Sigmoid colon (tissue), 7 donors: ENCODE measurements around the gene RHOB. TPM values are rescaled to one million over a fixed set of nuclear protein-coding genes. Genes with fewer than 3 reads are reported as not detected.

Source experiments
- DNase-seq: peaks from one replicate; pipeline ENCODE4 v3.0.0-alpha.2; 2019
- H3K27ac ChIP-seq, 4 donors: fragments of 200-600 bp; sonication (generic); one replicate each; pipeline ENCODE4 v1.5.1; 2016 to 2019; ENCODE audit warnings: mild to moderate bottlenecking in 1 of 4
- H3K27me3 ChIP-seq, 3 donors: fragments of 200-600 bp; sonication (generic); one replicate each; pipeline ENCODE4 v1.5.1; 2019; ENCODE audit warnings: mild to moderate bottlenecking in 1 of 3
- H3K36me3 ChIP-seq, 4 donors: fragments of 200-600 bp; sonication (generic); one replicate each; pipeline ENCODE4 v1.5.1; 2016 to 2019
- H3K4me1 ChIP-seq, 4 donors: fragments of 200-600 bp; sonication (generic); one replicate each; pipeline ENCODE4 v1.5.1; 2017 to 2019
- H3K4me3 ChIP-seq, 4 donors: fragments of 200-600 bp; sonication (generic); one replicate each; pipeline ENCODE4 v1.5.1; 2017 to 2019; ENCODE audit warnings: mild to moderate bottlenecking in 2 of 4, moderate library complexity in 1 of 4
- H3K9me3 ChIP-seq, 4 donors: fragments of 200-600 bp in 3 of 4; sonication (generic) in 3 of 4; one replicate each; pipeline versions ENCODE4 v1.5.1 to v1.6.1; 2013 to 2019
- EP300 ChIP-seq, 4 donors: sonication (generic); formaldehyde crosslinking; IDR thresholded peaks; one replicate each; pipeline ENCODE4 v1.6.1; 2017; ENCODE audit warnings: antibody characterized with exemption in 4 of 4
- POLR2A ChIP-seq, 2 donors: fragments of 450-650 bp; IDR thresholded peaks; one replicate each; pipeline ENCODE4 v1.6.1; 2016; ENCODE audit warnings: antibody characterized with exemption in 2 of 2, mild to moderate bottlenecking in 2 of 2, moderate library complexity in 2 of 2
- POLR2AphosphoS5 ChIP-seq, 4 donors: sonication (generic); formaldehyde crosslinking; IDR thresholded peaks; one replicate each; pipeline ENCODE4 v1.6.1; 2017; ENCODE audit warnings: antibody characterized with exemption in 4 of 4
- WGBS, 2 donors: extraction: QIAGEN DNeasy Blood & Tissue Kit; methylation state at CpG; one replicate each; pipeline ENCODE4 v1.1.7; 2013; 5-methylcytosine and 5-hydroxymethylcytosine counted together
- intact Hi-C: fragments of 100-400 bp; cut with DNase I; formaldehyde crosslinking; loops from one replicate; pipeline ENCODE4 v1.15.1; 2023
- polyA plus RNA-seq, 3 donors: library from polyadenylated mRNA; stranded (reverse); fragments of 200-250 nt; gene quantifications; one replicate each; pipeline ENCODE4 v1.2.3, GENCODE V29; 2013
- total RNA-seq, 4 donors: library from RNA; depleted of rRNA; stranded (reverse); fragments of >200 nt; gene quantifications; one replicate each; pipeline ENCODE4 v1.1.0, GENCODE V29; 2016
- TF ChIP-seq, protein P1 (sequence below), 4 experiments: fragments of 450-650 bp in 3 of 4; fragments of 200-600 bp in 1 of 4; IDR thresholded peaks; one replicate each; pipeline ENCODE4 v1.5.1; 2016 to 2019; ENCODE audit warnings: antibody characterized with exemption in 4 of 4, mild to moderate bottlenecking in 3 of 4, moderate library complexity in 2 of 4
- donor health status: healthy with polysubstance abuse.
- donor health status: Bipolar disorder and iron deficiency.
- donor health status: healthy.

The RHOB gene
- total and polyA plus RNA-seq, 7 donors = 60.6 to 1,323 (median 753) TPM

- H3K27ac ChIP-seq = no peak overlapping the region
- TF ChIP-seq EP300 (IDR thresholded peaks at IDR 0.05) (no peak), POLR2A (IDR thresholded peaks at IDR 0.05) (no peak), POLR2AphosphoS5 (IDR thresholded peaks at IDR 0.05) (no peak)
- TF ChIP-seq, protein P1, sequence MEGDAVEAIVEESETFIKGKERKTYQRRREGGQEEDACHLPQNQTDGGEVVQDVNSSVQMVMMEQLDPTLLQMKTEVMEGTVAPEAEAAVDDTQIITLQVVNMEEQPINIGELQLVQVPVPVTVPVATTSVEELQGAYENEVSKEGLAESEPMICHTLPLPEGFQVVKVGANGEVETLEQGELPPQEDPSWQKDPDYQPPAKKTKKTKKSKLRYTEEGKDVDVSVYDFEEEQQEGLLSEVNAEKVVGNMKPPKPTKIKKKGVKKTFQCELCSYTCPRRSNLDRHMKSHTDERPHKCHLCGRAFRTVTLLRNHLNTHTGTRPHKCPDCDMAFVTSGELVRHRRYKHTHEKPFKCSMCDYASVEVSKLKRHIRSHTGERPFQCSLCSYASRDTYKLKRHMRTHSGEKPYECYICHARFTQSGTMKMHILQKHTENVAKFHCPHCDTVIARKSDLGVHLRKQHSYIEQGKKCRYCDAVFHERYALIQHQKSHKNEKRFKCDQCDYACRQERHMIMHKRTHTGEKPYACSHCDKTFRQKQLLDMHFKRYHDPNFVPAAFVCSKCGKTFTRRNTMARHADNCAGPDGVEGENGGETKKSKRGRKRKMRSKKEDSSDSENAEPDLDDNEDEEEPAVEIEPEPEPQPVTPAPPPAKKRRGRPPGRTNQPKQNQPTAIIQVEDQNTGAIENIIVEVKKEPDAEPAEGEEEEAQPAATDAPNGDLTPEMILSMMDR (IDR thresholded peaks at IDR 0.05) = no peak
- peak; percentile 27 for DNase-seq
- H3K27me3 ChIP-seq = no peaks in the 10 kb centered on the region
- no peaks in the 10 kb centered on the region for H3K9me3 ChIP-seq
- H3K36me3 ChIP-seq = no peaks in the 10 kb centered on the region
- 90 to 95% methylated on average over 4 of the region's 4 CpGs for WGBS, 2 donors
- no peak overlapping the region for H3K4me3 ChIP-seq
- H3K4me1 ChIP-seq = peaks cover 0 to 22% (median 16%) of the 10 kb centered on the region in 4 donors
- intact Hi-C loops = no loop called here
These were observed 24.3 kb downstream of the RHOB start for GRCh38 chr2:20471148-20471547.

DNA sequence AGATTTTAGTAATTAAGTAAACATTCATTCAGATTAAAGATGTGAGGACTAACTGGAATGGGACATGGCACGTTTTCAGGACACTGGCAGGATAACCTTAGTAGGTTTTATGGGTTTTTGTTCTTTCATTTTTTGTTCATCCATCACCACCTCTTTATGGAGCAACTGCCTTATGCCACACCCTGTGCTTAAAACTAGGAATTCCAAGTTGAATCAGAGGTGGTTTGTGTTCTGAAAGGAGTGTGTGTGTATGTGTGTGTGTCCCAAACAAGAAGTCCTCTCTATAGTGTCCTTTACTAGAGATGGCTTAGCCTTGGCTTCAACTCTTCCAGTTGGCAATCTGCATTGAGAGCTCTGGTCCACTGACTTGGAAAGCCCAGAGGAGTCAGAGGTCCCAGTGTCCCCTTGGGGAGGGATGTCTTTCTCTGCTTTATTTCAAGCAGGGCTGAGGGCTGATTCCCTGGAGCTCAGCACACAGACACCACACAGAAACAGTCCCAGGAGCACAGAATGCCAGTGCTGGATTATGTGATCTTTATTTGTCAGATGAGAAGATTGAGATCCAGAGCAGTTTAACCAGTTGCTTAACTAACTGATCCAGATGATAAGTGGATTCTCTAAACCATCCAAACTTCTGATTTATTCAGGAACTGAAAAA lies 25.2 kb downstream of the RHOB start:
- H3K36me3 ChIP-seq = no peaks in the 10 kb centered on the region
- 5 to 55% methylated on average over 1 of the region's 1 CpG for WGBS, 2 donors
- H3K4me3 ChIP-seq = no peak overlapping the region
- intact Hi-C loops = no loop called here
- TF ChIP-seq, protein P1 (IDR thresholded peaks at IDR 0.05) = no peak
- TF ChIP-seq POLR2AphosphoS5 (IDR thresholded peaks at IDR 0.05) (no peak), EP300 (IDR thresholded peaks at IDR 0.05) (no peak), POLR2A (IDR thresholded peaks at IDR 0.05) (no peak)
- peaks cover 0 to 17% (median 10%) of the 10 kb centered on the region in 4 donors for H3K4me1 ChIP-seq
- H3K9me3 ChIP-seq = no peaks in the 10 kb centered on the region
- peak; percentile 19 for DNase-seq
- no peaks in the 10 kb centered on the region for H3K27me3 ChIP-seq
- H3K27ac ChIP-seq = no peak overlapping the region

- Histone ChIP-seq H3K9me3 (no peaks in the 10 kb centered on the region), H3K4me1 (peaks cover 0 to 12% (median 5%) of the 10 kb centered on the region in 4 donors), H3K27me3 (no peaks in the 10 kb centered on the region), H3K36me3 (no peaks in the 10 kb centered on the region), H3K4me3 (no peak overlapping the region), H3K27ac (no peak overlapping the region)
- TF ChIP-seq, protein P1 (IDR thresholded peaks at IDR 0.05) = no peak
- TF ChIP-seq POLR2AphosphoS5 (IDR thresholded peaks at IDR 0.05) (no peak), EP300 (IDR thresholded peaks at IDR 0.05) (no peak), POLR2A (IDR thresholded peaks at IDR 0.05) (no peak)
- intact Hi-C loops = no loop called here
- 88 to 92% methylated on average over 4 of the region's 4 CpGs for WGBS, 2 donors
- no peak for DNase-seq
These were observed 25.7 kb downstream of the RHOB start for GRCh38 chr2:20472569-20472968.

GRCh38 chr2:20473128-20473527 lies 26.3 kb downstream of the RHOB start:
- 75 to 85% methylated on average over 4 of the region's 4 CpGs for WGBS, 2 donors
- H3K4me1 ChIP-seq = peaks cover 0 to 10% (median 4%) of the 10 kb centered on the region in 4 donors
- H3K4me3 ChIP-seq = no peak overlapping the region
- H3K36me3 ChIP-seq = no peaks in the 10 kb centered on the region
- intact Hi-C loops = no loop called here
- TF ChIP-seq EP300 (IDR thresholded peaks at IDR 0.05) (no peak), POLR2A (IDR thresholded peaks at IDR 0.05) (no peak), POLR2AphosphoS5 (IDR thresholded peaks at IDR 0.05) (no peak)
- TF ChIP-seq, protein P1 (IDR thresholded peaks at IDR 0.05) = no peak
- no peaks in the 10 kb centered on the region for H3K27me3 ChIP-seq
- H3K27ac ChIP-seq = no peak overlapping the region
- no peaks in the 10 kb centered on the region for H3K9me3 ChIP-seq
- peak; percentile 46 for DNase-seq
